Measurements from ENCODE around the gene RRAGC.

DNA sequence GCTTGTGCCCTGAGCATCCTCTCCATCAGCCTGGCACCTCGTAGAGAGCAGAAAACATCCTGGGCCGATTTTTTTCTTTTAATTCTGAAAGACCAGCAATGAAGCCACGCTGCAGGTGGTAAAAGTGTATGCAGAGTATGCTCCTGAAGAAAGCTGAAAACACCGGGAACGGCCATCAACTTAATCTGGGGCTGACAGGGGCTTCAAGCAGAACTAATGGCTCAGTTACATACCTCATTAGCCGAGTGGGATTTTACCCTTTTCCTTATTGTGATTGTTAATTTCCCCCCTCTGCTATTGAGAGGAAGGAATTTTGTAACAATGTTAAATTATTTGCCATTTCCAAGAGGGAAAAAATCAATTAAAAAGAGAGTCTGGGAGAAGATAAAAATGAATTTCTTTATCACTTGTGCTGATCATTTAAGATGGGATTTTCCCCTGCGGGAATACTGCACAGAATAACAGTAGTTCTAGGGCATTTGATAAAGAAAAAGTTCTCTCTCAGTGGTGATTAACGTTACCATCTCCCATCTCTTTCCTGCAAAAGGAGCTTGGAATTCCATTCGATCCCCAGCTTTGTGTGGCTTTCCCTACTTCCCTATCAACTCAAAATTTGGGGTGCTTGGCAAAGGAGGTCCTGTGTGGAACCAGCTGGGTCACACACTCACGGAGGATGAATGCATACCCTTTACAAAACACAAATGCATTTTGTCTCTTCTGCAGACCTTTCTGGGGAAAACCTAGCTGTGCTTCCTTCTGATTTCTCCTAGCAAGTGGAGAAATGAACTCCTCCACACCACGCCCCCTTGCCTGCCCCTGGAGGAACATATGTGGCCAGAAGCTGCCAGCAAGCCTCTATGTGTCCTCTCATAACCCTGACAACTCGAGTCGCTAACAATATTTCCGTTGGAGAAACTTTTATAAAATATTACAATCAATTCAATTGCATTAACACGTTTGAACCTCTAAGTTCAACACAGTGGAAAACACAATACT, 70.9 kb downstream of the RRAGC start:
- TF ChIP-seq, protein P1, sequence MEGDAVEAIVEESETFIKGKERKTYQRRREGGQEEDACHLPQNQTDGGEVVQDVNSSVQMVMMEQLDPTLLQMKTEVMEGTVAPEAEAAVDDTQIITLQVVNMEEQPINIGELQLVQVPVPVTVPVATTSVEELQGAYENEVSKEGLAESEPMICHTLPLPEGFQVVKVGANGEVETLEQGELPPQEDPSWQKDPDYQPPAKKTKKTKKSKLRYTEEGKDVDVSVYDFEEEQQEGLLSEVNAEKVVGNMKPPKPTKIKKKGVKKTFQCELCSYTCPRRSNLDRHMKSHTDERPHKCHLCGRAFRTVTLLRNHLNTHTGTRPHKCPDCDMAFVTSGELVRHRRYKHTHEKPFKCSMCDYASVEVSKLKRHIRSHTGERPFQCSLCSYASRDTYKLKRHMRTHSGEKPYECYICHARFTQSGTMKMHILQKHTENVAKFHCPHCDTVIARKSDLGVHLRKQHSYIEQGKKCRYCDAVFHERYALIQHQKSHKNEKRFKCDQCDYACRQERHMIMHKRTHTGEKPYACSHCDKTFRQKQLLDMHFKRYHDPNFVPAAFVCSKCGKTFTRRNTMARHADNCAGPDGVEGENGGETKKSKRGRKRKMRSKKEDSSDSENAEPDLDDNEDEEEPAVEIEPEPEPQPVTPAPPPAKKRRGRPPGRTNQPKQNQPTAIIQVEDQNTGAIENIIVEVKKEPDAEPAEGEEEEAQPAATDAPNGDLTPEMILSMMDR (IDR thresholded peaks at IDR 0.05; ENCODE audit: low read depth, low read length), result no peak
- TF ChIP-seq EZH2phosphoT487 (IDR thresholded peaks at IDR 0.05; ENCODE audit: low read depth), result no peak

Measured in OCI-LY3 (cell line).